Sciatic nerve (tissue), 2 donors: ENCODE results near the gene AP3D1. TPM values are rescaled to one million over a fixed set of nuclear protein-coding genes. Genes with fewer than 3 reads are reported as not detected.

Experiments used
- ATAC-seq: fragments of 200-7000 bp; cut with Tn5 transposase; one replicate; pipeline ENCODE4 v1.9.1; 2020; ENCODE audit warnings: mild to moderate bottlenecking, moderate library complexity
- DNase-seq: peaks from one replicate; pipeline ENCODE4 v3.0.0-alpha.2; 2020; ENCODE audit warnings: low spot score
- intact Hi-C: fragments of 100-400 bp; cut with DNase I; formaldehyde crosslinking; loops from one replicate; pipeline ENCODE4 v1.14.2; 2022
- total RNA-seq: library from RNA; stranded (reverse); fragmentation: NEBNext Ultra II Directional; extraction: Animal tissue kit (Norgen Biotek cat#: 25700); gene quantifications from one replicate; pipeline ENCODE4 v1.2.1, GENCODE V29; 2021
- donor health status: DM: no; HTN: no; CAD: no.
- donor health status: DM: no; HTN: no; CAD: no.

Gene AP3D1
- total RNA-seq, 1 donor from 2014 or later = 81.4 TPM

DNA sequence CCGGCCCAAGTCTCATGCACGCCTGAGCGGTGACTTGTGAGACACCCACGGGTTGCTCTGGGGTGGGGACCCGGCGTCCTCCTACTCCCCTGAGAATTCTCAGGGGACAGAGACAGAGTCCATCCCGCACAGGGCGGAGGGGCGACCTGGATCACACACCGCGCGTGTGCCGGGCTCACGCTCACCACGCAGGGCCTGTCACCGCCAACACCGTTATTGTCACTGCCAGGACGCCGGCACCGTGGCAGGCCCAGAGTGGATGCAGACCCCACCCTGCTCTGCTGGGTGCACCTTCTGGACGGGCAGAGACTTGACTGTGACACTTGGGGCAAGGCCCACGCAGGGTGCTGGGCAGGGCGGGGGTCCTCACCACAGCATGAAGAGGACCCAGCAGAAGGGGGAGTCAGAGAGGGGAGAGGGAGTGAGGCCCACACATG is 71.5 kb downstream of the AP3D1 start:
- no peak for DNase-seq
- peak; percentile 6 for ATAC-seq
- intact Hi-C loops = loop anchor here (5.0 kb wide), 1 partner anchor 63 kb away; the partner anchor contains the start of gene BTBD2

DNA sequence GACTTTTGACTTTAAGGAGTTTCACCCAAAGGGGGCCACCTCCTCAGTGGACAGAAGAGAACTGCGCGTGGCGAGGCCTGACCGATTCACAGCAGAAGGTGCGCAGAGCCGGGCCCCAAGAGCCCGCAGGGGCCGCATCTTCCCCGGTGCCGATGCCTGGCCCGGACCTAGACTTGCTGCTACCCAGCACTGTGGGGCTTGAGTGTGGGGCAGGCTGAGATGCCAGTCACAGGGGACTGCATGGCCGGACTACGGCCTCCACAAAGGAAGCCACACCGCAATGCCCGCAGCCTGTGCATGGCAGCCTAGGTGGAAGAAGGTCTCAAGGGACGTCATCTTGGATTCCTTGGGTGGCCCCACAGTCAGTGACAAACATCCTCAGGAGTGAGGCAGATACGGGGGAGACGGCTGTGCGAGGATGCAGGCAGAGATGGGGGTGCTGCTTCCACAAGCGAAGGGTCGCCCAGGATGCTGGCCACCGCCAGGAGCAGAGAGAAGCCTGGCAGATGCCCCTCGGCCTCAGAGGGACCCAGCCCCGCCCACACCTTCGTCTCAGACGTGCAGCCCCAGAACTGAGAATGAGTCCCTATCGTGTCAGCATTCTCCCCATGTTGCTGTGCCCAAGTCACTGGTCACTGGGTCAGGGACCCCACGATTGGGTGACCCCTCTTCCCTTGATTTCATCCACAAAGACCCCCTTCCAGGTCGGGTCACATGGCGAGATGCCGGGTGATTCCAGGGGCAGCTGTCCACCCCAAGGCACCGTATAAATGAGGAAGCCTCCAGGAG is 72.1 kb downstream of the AP3D1 start:
- no peak for ATAC-seq

DNA sequence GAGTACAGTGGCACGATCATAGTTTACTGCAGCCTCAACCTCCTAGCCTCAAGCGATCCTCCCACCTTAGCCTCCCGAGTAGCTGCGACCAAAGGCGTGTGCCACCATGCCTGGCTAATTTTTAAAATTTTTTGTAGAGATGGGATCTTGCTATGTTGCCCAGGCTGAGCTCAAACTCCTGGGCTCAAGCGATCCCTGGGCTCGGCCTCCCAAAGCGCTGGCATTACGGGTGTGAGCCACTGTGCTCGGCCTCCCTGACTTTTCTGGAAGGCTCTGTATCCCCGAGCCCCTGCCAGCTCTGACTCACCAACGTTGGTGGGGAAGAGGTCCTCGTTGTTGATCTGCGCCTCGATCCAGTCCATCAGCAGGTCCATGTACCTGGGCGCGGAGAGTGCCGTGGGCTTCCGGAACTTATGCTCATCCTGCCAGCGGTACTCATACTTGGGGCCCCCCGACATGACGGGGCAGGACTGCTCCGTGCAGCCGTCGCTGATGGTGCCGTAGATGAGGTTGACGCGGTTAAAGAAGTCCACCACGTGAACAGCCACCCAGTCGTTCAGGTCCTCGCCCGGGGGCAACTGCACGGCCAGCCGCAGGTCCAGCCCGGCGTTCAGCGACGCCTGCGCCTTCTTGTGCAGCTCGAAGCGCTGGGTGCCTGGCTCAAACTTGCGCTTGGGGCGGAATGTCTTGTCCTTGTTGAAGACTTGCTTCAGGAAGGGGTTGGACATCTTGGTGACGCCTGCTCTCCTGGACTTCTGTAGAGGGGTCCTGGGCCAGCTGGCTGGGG is 73.3 kb downstream of the AP3D1 start:
- no peak for DNase-seq
- intact Hi-C loops = loop anchor here (5.0 kb wide), 1 partner anchor 61 kb away; the partner anchor contains the start of gene BTBD2

More for the DNA sequence above, 72.1 kb downstream of the AP3D1 start:
- DNase-seq = no peak
- intact Hi-C loops = loop anchor here (5.0 kb wide), 1 partner anchor 62 kb away; the partner anchor contains the start of gene BTBD2

DNA sequence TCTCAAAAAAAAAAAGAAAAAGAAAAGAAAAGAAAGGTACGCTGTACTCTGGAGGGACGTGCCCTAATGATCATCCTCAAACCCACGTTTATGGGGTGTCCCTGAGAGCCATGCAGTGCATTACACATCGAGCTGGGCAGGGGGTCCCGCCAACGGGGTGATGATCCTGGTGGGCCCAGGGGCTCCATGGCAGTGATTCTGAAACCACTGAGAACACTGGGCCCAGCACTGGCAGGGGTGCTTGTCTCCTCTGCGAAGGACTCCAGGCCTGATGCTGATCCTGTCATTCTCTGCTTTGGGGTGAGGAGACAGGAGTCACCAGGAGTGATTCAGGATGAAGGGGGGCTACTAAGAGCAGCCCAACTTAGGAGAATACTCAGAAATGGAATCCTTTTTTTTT is 74.0 kb downstream of the AP3D1 start:
- intact Hi-C loops = loop anchor here (5.0 kb wide), 1 partner anchor 60 kb away; the partner anchor contains the start of gene BTBD2
- ATAC-seq (no peak), DNase-seq (no peak)

More for the DNA sequence above, 73.3 kb downstream of the AP3D1 start:
- no peak for ATAC-seq

DNA sequence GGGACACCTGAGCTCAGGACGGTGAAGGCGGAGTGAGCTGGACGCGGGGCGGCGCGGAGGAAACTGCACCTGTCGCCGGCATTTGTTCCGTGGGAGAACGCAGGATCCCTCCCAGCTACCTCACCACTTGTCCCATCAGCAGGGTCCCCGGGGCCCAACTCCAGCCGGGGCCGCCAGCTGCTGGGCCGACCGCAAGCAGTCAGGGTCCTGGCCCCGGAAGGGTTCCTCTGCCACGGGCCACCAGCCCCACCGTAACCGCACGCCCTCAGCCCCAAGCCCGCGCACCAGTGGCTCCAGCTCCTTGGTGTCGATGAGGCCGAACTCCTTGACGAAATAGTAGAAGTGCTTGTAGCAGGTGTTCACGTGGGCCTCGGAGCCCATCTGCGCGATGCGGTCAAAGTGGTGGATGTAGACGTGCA is 74.8 kb downstream of the AP3D1 start:
- intact Hi-C loops = loop anchor here (5.0 kb wide), 1 partner anchor 59 kb away; the partner anchor contains the start of gene BTBD2
- ATAC-seq (no peak), DNase-seq (no peak)

DNA sequence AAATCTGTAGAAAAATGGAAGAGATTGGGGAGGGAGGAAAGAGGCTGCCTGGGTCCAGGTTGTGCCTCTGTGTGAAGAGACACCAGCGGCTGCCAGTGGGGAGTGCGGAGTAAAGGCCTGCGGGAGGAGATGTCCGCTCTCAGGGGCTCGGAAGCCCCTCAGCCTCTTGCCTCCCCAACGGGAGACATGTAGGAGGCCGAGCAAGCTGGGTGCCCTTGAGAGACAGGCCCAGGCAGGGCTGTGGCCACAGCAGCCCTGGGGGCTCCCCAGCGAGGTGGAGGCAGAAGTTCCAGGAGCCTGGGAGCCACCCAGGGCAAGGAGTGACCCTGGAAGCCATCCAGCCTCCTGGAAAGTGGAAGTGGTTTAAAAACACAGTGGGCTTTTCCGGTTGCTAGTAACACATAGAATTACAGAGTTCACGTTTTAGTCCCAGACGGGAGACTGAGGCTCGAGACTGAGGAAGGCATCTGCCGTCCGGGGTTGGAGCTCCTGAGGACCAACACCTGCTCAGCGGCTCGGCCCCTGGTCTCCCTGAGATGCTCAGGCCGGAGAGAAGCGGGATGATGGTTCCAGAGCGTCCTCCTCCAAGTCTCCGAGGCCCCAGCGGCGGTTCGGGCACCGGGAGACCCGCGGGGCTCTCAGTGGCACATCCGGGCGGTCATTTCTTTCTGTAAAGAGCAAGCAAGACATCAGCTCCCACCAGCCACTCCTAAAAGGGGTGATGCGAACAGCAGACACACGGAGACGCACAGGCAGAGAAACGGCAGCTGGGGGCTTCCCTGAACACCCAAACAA is 78.4 kb downstream of the AP3D1 start:
- ATAC-seq (no peak), DNase-seq (no peak)
- intact Hi-C loops = no loop called here

DNA sequence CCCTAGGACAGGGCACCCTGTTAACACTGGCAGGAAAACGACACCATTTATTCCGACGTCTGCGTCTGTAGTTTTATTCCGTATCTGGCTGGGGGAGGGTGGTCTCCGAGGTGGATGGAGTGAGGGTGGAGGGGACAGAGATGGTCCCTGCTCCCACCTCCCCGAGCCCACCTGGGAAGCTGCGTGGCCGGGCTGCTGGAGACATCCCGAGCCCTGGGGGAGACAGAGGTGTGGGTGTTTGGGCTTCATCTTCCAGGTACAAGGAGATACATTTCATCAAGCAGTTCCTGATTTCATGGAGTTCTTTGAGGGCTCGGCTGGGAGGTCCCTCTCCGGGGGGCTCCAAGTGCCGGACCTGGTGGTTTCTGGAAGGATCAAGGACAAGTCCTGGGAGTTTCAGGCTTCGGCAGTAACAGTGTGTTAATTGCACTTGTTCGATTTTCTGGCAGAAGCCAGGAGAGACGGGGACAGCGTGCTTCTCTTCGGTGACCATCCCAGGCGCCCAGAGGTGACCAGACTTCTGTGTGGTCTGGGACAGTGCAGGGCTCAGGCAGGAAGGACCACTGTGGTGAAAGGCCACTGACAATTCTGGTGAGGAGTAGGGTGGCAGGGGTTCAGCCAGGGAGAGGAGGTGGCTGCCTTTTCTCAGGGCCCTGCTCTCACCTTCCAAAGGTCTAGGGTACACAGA is 80.2 kb downstream of the AP3D1 start:
- intact Hi-C loops = no loop called here
- DNase-seq (no peak), ATAC-seq (no peak)

DNA sequence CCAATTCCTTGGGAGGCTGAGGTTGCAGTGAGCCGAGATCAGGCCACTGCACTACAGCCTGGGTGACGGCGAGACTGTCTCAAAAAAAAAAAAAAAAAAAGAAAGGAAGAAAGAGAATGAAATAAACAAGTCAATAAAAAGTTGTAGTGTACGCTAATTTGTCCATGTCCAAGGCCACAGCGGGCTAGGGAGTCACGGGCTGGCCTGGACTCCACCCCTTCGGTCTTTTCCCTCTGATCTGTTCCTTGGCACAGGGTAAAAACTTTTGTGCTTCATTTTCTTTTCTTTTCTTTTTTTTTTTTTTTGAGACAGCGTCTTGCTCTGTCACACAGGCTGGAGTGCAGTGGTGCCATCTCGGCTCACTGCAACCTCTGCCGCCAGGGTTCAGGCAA is 80.9 kb downstream of the AP3D1 start:
- intact Hi-C loops = no loop called here
- ATAC-seq (peak; percentile 67), DNase-seq (no peak)

DNA sequence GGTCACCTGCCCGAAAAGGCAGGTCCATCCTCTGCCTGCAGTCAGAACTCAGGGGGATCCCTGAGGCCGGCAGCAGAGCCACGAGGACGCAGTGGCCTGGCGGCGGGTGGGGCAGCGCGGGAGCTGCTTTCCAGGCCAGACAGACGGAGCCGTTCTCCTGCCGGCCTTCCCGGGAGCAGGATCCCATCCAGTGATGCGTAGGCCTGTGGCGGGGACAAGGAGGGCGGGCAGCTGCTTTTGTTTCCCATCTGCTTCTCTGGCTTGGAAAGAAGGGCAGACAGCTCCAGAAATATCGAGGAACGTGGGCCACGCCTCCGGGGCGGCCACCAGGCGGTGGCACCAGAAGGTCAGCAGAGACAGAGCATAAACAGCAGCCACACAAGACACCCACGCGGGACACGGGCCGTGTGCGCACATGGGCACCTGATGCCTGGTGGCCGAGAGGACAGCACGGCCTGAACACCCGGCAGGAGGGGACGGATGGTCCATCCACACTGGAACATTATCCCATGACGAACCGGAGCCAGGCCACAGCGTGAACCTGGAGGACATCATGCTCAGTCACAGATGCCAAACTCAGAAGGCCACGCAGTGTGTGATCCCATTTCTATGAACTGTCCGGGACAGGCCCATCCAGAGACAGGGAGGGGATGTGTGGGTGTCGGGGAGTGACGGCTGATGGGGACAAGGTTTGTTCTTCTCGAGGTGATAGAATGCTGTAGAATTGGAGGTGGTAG is 86.4 kb downstream of the AP3D1 start:
- intact Hi-C loops = no loop called here
- no peak for ATAC-seq
- peak; percentile 69 for DNase-seq

DNA sequence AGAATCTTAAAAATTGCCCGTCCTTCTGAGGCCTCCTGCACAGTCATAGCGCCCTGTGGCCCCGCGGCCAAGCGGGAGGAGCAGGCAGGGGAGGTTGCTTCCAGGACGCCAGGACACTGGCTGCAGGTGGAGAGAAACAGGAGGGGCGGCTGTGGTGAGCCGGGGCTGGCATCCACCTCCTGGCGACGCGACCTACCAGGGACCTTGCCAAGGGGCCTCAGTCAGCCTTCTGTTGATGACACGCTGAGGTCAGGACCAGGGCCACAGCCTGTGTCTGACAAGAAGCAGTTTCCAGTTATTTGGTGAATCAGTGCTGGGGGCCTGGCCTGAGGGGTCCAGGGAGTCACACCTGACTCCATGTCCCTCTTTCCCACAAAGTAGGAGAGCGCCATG is 87.0 kb downstream of the AP3D1 start:
- ATAC-seq (no peak), DNase-seq (no peak)
- intact Hi-C loops = no loop called here

DNA sequence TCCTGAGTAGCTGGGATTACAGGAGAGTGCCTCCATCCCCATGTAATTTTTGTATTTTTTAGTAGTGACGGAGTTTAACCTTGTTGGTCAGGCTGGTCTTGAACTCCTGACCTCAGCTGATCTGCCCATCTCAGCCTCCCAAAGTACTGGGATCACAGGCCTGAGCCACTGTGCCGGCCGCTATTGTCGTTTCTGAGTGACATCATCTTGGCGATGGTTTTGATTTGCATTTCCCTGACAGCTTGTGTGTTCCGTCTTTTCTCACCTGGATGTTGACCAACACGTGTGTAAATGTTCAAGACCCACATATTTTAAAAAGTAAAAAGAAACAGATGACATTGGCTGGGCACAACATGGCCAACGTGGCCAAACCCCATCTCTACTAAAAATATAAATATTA is 87.5 kb downstream of the AP3D1 start:
- ATAC-seq (no peak), DNase-seq (no peak)
- intact Hi-C loops = no loop called here

DNA sequence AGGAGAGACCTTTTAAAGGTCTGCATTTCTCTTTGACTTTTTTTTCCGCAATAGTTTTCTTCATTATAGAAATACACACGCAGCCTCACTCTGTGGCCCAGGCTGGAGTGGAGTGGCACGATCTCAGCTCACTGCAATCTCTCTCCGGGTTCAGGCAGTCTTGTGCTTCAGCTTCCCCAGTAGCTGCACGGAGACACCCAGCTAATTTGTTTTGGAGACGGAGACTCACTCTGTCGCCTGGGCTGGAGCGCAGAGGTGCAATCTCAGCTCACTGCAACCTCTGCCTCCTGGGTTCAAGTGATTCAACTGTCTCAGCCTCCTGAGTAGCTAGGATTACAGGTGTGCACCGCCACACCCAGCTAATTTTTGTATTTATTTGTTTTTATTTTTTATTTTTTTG is 88.6 kb downstream of the AP3D1 start:
- ATAC-seq (no peak), DNase-seq (no peak)
- intact Hi-C loops = no loop called here

DNA sequence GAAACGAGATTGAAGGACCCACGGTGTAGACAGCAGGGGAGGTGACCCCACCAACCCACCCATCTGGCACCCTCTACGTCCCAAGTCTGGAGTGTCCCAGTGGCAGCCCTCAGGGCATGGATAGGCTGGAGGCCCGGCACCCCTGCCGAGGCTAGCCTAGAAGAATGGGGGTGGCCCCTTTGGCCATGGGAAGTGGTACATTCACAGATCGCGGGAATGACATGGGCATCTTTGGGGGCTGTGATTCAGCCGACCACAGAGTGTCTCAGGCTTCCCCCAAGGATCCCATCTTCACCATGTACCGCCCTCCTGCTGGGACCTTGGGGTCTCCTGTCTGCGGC is 89.0 kb downstream of the AP3D1 start:
- intact Hi-C loops = no loop called here
- ATAC-seq (no peak), DNase-seq (no peak)

DNA sequence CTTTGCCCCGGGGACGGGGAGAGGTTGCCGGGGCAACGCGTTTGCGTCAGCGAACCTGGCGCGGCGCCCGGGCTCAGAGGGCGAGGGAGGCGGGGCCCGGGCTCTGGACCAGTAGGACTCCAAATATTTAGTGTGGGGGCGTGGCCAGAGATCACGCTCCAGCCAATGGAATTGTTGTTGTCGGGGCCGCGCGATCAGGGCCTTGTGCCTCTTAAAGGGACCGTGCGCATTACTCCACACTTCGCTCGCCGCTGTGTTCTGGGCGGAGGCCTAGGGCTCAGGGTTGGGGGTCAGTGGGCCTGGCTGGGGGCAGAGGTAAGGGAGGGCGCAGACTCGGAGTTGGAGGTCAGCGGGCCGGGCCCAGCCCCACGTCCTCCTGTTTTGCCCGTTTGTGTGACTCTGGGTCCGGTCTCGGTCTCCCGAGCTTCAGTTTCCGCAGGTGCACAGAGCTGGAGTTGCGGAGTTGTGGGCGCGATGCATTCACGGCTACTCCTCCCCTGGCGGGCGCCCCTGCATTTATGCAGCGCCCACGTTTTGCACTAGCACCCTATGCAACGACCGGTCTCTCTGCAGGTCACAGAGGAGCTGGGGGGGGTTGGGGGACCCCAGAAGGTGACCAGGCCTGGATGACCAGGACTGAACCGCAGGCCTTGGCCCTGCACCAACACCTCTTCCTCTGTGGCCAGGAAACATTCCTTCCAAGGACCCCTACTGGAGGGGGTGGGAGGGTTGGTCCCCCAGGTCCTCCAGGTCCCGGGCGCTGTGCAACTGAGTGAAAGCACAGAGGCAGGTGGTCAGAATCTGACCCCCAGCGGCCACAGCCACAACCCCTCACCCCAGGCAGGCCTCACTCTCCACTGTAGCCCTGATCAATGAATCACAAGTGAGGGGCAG is 89.6 kb downstream of the AP3D1 start:
- intact Hi-C loops = no loop called here
- peak; percentile 100 for DNase-seq
- peak; percentile 90 for ATAC-seq

DNA sequence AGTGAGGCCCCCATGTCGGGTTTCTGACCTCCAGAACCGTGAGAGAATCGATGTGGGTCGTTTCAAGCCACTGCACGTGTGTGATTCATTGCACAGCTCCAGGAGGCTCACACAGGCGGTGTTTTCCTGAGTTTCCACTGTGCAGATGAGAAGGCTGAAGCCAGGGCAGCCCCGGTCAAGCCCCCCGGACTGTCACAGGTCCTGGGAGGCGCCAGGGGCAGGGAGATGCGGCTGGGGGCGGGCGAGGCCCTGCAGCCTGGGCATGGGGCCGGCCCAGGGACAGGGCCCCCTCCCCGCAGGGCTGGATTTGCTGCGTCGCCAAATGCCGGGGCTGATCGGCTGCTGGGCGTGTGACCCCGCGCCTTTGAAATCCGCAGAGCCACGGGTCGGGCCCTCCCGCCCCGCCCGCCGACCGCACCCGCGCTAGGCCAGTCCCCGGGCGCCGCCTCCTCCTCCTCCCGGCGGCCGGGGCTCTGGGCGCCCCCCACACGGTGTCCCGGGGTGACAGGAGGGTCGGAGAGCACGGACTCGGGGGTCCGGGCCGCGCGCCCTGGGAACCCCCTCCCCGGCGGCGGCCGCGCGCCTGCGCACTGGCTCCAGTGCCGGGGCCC is 90.4 kb downstream of the AP3D1 start:
- intact Hi-C loops = no loop called here
- DNase-seq = peak; percentile 86
- peak; percentile 29 for ATAC-seq

DNA sequence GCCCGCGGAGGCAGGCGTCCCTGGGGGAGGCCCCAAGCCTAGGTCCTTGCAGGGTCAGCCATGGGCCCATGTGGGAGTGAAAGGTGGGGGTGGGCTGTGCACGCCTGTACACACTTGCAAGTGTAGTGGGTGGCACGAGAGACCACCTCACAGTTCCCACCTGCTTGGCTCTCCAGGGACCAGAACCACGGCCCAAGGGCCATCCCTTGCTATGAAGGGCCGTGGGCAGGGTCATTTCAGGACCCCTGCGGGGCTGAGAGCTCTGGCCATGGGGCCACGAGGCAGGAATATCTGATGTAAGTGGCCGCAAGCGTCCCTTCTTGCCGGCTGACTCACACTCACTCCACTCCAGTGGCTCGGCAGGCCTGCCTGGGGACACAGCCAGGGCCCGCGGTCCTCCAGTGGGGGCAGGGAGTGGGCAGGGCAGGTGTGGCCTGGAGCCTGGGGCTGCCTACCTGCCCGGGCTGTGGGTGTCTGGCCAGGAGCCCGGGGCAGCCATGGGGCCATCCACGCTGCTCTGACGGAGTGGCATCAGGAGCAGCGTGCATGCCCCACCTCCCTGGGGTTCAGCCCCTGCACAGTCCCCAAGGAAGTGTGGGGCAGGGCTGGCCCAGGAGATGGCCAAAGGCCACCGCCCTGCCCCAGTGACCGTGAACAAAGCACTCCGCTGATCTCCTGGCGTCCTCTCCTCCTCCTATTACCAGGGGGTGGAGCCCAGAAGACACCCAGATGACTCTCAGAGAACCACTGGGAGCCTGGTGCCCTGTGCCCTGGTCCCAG is 91.8 kb downstream of the AP3D1 start:
- intact Hi-C loops = no loop called here
- ATAC-seq (peak; percentile 13), DNase-seq (peak; percentile 79)
